Spleen (tissue), 7 donors: ENCODE measurements around the gene EVA1C.

Experiments used
- CTCF ChIP-seq, 11 experiments: fragments of 200-600 bp in 7 of 11; fragments of 450-650 bp in 4 of 11; sonication (generic) in 4 of 11; IDR thresholded peaks in 8 of 11; conservative IDR thresholded peaks in 3 of 11; 1 replicate in 7 of 11; 2 replicates in 4 of 11; pipeline versions ENCODE4 v1.4.0 to v1.8.0; 2016 to 2021; ENCODE audit warnings: antibody characterized with exemption in 11 of 11, inconsistent platforms in 4 of 11, mild to moderate bottlenecking in 1 of 11
- POLR2A ChIP-seq, 3 donors: fragments of 450-650 bp; IDR thresholded peaks; one replicate each; pipeline ENCODE4 v1.5.1; 2017; ENCODE audit warnings: antibody characterized with exemption in 3 of 3, mild to moderate bottlenecking in 1 of 3
- donor health status: DM: no; HTN: no; CAD: no; lungs with moderate emphysema.
- donor health status: DM: no; HTN: no; CAD: no.
- donor health status: DM: no; HTN: no; CAD: no.

GRCh38 chr21:32468681-32469111, 56.2 kb downstream of the EVA1C start:
- TF ChIP-seq CTCF (IDR thresholded peaks at IDR 0.05 in 8 of 11, conservative IDR thresholded peaks at IDR 0.05 in 3 of 11), result no peak
- no peak for TF ChIP-seq POLR2A (IDR thresholded peaks at IDR 0.05)
